Epithelial cell of esophagus (primary cell): ENCODE data around the gene ILK.

Experiments
- DNase-seq: peaks from one replicate; pipeline ENCODE4 v3.0.0; 2010; ENCODE audit warnings: low read depth
- H3K4me3 ChIP-seq: 2 replicates; pipeline ENCODE4 v1.5.1; 2011; ENCODE audit warnings: mild to moderate bottlenecking, low read length, control low read depth
- CTCF ChIP-seq: IDR thresholded peaks from 2 replicates; pipeline ENCODE4 v1.5.1; 2011; ENCODE audit warnings: low read depth, mild to moderate bottlenecking, low read length, control low read depth, inconsistent platforms; ENCODE audit not compliant: insufficient read depth; ENCODE audit errors: missing control alignments

The ILK gene

DNA sequence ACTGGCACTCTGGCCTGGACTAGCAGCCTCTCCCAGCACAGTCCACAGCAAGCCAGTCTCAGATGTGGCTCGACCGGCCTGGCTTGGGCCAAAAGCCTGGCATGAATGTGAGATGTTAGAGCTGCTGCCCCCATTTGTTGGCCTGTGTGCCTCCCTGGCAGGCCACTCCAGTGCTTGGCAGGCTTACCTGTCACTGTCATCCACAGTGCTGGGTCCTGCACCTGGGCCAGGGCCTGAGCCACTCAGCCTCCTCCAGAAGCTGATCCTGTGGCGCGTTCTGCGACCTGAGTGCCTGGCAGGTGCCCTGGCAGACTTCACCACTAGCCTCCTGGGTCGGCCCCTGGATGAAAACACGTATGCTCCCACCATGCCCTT lies 36.2 kb upstream of the ILK start:
- no peak for DNase-seq
- H3K4me3 ChIP-seq = no peak overlapping the region
- TF ChIP-seq CTCF = no peak

- peak; percentile 65 for DNase-seq
Measured at GRCh38 chr11:6568191-6568918, 35.2 kb upstream of the ILK start.

GRCh38 chr11:6569706-6570105 lies 33.9 kb upstream of the ILK start:
- no peak for TF ChIP-seq CTCF
- H3K4me3 ChIP-seq = no peak overlapping the region
- DNase-seq = no peak

More at GRCh38 chr11:6568191-6568918, 35.2 kb upstream of the ILK start:
- H3K4me3 ChIP-seq = no peak overlapping the region
- no peak for TF ChIP-seq CTCF

DNA sequence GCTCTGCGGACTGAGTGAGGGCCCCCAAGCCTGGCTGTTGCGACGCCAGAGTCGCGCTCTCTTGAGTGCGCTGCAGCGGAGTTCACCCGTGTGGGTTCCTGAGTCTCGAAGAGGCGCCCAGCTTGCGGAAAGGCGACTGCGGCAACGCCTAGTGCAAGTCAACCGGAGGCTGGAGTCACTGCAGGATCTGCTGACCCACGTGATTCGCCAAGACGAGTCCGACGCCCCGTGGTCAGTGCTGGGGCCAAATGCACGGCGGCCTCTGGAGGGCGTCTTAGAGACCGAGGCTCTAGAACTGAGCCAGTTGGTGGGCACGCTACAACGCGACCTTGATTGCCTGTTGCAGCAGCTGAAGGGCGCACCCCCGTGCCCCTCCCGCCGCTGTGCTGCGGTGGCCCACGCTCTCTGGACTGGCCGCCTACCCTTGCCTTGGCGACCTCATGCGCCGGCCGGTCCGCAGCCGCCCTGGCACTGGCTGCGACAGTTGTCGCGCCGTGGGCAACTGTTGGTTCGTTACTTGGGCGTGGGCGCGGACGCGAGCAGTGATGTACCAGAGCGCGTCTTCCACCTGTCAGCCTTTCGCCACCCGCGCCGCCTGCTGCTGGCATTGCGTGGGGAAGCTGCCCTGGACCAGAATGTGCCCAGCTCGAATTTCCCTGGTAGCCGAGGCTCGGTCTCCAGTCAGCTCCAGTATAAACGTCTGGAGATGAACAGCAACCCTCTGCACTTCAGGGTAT lies 32.7 kb upstream of the ILK start:
- no peak overlapping the region for H3K4me3 ChIP-seq
- TF ChIP-seq CTCF = no peak
- no peak for DNase-seq

- H3K4me3 ChIP-seq = no peak overlapping the region
- TF ChIP-seq CTCF = no peak
- DNase-seq = no peak
Measured at GRCh38 chr11:6571434-6572008, 32.1 kb upstream of the ILK start.

DNA sequence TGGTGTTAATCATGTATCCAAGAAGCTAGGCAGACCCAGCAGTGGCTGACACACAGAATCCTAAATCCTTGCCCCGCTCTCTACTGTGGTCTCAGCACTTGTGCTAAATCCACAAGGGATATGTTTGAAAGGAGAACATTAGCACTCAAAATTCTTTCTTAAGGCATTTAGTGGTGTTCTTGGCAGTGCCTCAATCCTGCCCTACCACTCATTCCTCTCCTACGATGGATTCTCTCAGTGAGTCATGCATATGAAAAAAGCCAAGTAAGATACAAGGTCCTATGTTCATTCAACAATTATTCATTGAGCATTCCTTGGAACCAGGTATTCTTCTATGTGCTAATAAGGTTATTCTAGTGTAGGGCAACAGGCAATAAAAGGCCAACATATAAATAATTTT lies 31.4 kb upstream of the ILK start:
- no peak overlapping the region for H3K4me3 ChIP-seq
- no peak for TF ChIP-seq CTCF
- peak; percentile 61 for DNase-seq
